Transverse colon (tissue), 3 donors: ENCODE results near the gene LMOD1.
"Not testable (repeated sequence)": the region's sequence is repeated elsewhere in the genome, so short reads cannot be mapped to it uniquely, and the experiment has no call there.

Source experiments
- CTCF ChIP-seq, 5 experiments: fragments of 200-600 bp in 3 of 5; fragments of 450-650 bp in 2 of 5; sonication (generic) in 3 of 5; IDR thresholded peaks; 1 replicate in 2 of 5; 2 replicates in 3 of 5; pipeline ENCODE4 v1.5.1; 2016 to 2017; ENCODE audit warnings: antibody characterized with exemption in 5 of 5, inconsistent platforms in 3 of 5, mild to moderate bottlenecking in 2 of 5, moderate library complexity in 1 of 5
- POLR2A ChIP-seq: fragments of 450-650 bp; IDR thresholded peaks from one replicate; pipeline ENCODE4 v1.6.1; 2016; ENCODE audit warnings: antibody characterized with exemption, mild to moderate bottlenecking, moderate library complexity

DNA sequence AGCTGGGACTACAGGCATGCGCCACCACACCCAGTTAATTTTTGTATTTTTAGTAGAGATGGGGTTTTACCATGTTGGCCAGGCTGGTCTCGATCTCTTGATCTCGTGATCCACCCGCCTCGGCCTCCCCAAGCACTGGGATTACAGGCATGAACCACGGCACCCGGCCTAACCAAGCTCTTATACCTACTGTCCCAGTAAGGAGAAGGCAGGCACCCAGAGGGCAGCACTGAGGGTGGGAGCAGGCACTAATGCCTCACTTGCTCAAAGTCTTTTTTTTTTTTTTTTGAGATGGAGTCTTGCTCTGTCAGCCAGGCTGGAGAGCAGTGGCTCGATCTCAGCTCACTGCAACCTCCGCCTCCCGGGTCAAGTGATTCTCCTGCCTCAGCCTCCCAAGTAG lies 6.0 kb downstream of the LMOD1 start:
- TF ChIP-seq POLR2A; CTCF (IDR thresholded peaks at IDR 0.05): not testable (repeated sequence)
